GM19193 (cell line): ENCODE measurements around the gene SLX4.

Experiments used
- POLR2A ChIP-seq: IDR thresholded peaks from 4 replicates; pipeline ENCODE4 v1.6.1; 2011; ENCODE audit not compliant: insufficient read depth, insufficient read length; ENCODE audit errors: extremely low read depth

Gene SLX4

DNA sequence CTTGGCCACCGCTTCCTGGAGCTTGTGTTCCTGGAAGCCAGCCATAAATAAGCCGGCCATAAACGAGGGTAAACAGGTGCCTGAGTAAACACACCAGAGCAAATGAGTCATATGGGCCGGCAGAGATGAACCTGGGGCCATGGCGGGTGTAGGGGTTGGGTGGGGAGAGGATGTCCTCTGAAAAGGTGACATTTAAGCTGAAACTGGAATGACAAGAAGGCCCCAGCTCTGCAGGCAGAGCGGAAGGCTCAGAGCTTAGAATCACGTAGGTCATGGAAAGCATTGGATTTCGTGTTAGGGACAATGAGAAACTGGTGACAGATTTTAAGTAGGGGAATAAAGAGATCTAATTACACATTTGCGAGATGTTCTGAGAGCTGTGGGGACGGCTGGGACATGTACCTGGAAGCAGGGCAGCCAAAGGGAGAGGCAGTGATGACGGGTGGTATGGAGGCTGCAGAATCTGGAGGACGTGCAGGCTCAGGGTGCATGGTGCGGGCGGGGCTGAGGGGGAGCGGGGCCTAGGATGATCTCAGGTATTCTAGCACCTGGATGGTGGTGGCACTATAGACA lies 35.0 kb upstream of the SLX4 start:
- no peak for TF ChIP-seq POLR2A

DNA sequence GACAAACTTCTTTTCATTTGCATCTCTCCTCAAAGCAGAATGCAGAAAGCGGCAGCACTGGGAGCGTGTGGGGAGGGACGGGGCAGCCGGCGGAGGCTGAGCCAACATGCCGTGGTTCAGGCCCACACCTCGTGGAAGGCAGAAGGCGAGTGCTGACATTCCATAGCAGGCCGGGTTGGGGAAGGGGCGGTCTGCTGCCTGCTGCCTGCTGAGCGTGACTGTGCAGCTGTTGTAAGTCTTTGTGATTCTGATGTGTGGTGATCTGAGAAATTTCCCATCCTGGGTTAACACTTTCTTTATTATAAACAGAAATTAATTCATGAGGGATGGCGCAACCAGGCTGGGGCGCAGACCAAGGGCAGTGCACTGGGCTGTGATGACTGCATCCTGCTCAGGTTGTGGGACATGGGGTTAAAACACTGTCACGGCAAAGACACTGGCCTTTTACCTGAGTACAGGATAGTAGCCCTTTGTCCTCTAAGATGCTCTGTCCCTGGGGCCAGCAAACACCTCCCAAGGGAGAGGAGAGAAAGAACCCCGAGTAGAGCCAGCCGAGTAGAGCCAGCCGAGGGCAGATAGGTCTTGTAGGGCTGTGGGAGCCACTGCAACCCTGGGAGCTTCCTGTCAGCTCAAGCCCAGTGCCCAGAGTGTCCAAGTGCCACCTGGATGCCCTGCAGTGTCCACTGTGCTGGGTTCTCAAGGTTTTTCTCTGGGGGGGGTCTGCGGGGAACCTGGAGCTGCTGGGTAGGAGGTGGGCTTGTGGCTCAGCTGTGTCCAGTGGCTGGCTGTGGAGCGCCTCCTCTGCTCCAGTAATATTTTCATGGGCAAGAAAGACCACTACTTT lies 34.3 kb upstream of the SLX4 start:
- TF ChIP-seq POLR2A = no peak

DNA sequence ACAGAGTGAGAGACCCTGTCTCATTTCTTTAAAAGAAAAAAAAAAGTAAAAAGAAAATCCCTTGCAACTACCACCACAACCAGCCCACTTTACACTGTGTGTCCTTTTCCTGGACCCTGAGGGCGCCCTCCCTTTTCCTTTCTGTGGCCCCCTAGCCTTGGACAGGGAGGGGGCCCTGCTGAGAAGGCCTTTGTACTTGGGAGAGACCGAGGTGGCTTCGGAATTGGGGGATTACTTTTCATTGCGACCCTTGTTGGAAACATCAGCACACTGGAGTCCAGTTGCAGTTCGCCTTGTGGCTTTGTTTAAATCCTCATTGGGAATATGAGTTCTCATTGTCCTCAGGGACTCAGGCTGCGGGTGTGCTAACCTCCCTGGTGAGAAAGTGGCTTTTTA lies 33.7 kb upstream of the SLX4 start:
- TF ChIP-seq POLR2A = no peak

DNA sequence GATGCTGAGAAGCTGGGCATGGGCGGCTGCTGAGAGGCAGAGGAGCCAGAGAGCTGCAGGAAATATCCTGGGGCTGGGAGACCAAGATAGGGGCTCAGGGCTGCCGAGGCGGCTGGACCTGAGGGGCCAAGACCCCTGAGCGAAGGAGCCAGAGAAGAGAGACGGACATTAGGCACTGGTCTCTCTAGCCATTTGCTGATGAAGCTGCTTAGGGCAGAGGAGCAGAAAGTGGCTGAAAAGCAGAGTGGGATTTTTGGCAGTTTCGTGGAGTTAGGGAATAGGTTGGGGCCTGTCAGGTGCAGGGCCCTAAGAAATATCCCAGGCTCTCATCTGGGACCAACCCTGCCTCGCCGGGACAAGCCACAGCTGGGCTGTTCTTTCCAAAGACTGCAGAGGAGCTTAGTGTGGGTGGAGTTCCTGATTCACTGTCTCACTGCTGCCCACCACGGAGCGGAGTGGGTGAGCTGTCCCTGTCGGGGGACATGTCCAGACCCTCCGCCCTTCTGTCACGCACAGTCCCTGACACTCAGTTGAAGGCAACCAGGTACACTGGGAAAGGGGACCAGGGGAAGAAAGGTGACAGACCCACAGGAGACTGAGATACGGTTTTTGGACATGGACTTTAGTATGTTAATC lies 31.8 kb upstream of the SLX4 start:
- no peak for TF ChIP-seq POLR2A

DNA sequence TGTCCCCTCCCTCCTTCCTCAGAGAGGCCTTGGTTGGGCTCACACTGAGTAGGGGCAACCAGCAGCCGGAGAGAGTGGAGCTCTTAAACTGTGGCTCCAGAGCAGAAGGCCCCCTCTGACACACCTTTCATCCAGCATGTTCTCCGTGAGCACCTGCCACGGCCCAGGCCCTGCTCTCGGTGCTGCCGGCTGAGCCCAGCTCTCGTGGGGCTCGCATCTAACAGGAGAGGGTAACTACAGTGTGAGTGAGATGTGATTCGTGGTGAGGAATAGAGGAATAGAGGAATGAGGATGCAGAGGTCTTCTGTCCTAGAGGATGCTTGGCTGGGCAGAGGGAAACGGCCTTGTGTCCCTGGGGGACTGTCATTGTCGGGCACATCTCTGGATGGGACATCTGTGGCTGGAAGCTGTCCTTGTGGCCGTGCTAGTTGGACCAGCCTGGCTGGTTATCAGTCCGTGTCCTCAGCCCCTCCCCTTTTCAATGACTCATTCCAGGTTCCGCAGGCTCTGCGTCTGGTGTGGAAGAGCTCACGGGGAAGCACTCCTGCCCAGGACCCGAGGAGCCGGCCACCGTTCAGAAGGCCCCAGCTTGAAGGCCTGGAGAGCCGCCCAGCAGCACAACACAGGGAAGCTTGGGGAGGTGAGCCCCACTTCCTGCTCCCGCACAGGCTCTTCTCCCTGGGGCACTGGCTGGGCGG lies 31.1 kb upstream of the SLX4 start:
- TF ChIP-seq POLR2A = no peak

DNA sequence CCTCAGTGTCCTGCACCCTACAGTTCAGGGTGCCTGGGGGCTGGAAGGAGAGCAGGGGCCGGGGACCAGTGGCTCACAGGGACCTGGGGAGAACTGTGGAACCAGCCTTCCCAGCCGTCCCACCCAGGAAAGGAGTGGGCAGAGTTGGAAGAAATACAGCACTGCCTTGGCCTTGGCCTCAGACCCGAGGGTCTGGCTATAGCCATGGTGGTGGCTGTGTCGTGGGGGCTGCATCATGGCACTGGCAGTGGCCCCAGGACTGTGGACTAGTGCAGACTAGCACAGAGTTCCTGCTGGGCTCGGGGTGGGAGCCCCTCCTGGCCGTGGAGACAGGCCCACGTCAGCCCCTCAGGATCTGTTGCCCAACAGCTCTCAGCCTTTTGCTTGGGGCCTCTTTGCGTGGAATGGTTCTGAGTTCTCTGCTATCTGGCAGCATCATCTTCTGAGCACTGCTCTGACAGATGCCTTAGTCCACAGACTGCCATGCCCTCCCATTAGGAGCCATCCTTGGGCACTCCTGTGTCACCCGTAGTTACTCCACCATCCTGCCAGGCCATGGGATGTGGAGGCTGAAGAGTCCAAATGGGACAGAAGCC lies 30.5 kb upstream of the SLX4 start:
- no peak for TF ChIP-seq POLR2A

DNA sequence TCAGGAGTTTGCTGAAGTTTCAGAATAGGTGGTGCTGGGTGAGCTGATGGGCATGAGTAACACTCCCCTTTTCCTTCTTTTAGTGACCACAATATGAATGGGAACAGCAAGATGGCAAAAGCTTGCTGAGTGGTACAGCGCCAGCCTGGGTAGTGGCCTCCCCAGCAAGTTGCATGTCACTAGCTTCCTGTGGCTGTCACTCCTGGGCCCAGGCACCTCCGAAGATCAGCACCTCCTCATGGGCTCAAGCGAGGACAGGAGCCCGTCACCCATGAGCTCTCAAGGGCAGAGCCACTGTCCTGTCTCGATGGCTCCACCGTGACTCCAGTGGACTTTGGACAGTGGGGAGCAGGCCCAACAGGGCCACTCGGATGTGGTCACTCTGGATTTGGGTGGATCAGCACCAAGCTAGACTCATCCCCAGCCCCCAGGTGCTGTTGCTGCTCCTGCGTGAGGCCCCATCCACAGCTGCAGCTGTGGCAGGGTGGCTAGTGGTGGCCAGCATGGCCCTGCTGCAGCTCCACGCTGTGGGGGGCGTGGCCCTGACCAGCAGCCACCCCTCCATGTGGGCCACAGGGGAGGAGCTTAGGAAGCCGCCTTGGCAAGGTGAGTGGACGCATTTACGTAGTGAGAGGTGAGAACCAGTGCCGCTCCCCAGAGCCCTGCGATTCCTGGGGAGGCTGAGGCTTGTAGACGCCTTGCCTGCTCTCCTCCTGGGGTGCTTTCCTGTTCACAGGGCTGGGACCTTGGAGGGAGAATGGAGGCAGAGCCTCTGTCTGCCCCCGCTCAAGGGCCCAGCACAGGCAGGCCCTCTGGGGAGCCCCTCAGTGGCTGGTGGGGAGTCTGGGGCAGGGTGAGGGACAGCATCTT lies 29.5 kb upstream of the SLX4 start:
- no peak for TF ChIP-seq POLR2A

DNA sequence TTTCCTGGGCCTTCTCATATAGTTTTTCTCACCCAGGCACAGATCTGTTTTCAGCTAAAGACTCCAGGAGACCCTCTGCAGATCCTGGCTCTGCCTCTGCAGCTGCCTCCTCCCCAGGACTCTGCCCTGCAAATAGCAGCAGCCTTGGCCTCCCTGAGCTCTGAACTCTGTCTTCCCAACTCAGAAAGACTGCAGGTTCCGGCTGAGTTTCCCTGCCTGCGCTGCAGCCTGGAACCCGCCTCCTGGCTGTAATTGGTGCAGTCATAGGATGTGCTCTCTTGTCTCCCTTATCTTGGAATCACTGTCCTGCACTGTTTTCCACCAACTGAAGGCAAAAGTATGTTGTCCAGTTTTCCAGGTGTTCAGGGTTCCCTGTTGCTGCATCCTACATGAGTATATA lies 28.8 kb upstream of the SLX4 start:
- TF ChIP-seq POLR2A = no peak

DNA sequence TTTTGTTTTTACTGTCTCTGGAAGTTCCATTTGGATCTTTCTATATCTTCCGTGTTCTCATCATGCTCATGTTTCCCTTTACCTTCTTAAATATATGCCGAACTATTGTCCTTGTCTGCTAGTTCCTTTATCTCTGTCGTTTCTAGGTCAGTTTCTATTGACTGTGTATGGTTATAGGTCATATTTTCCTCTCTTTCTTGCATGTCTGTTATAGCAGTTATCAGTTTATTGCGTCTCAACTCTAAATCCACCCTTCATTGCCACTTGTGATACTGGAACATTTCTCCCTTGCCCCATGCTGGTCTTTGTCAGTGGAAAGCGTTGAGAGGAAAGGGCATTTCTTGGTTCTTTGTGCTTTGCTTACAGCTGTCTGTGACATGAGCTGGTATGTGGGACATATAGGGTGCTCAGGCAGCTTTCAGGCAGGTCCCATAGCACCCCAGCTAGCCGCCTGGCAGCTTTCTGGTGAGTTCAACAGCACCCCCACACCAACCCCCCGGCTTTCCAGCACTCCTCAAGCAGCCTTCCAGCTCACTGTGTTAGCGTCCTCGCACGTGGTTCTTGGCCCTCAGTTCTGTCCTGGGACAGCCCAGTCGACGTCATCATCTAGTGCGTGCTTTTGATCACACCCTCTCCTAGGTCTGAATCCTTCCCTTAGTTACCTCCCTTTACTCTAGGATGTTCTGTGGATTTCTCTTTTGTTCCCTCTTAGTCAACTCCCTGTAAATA lies 27.7 kb upstream of the SLX4 start:
- no peak for TF ChIP-seq POLR2A

DNA sequence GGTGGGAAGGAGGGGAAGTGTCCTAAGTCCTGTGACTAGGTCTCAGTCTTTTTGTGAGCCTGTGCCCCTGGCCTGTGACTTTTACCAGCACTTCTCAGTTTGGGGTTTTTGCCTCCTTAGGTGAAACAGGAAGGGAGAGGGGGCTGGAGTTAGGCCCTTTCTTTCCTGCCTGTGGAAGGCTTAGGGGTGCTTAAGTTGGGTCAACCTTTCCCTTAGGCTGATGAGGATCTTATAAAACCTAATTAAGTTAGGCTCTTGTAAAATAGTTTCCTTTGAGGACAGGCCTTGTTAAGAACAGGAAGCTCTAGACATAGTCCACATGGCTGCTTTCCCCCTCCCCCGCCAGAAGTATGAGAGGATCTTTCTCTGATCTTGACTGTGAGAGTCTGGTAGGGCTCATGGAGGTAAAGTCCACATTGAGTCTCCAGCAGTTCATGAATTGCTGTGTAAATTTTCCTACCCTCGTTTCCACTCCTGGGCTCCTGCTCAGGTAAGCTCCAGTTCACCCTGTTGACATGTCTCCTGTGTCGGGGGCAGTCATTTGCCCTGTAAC lies 26.0 kb upstream of the SLX4 start:
- TF ChIP-seq POLR2A = no peak

DNA sequence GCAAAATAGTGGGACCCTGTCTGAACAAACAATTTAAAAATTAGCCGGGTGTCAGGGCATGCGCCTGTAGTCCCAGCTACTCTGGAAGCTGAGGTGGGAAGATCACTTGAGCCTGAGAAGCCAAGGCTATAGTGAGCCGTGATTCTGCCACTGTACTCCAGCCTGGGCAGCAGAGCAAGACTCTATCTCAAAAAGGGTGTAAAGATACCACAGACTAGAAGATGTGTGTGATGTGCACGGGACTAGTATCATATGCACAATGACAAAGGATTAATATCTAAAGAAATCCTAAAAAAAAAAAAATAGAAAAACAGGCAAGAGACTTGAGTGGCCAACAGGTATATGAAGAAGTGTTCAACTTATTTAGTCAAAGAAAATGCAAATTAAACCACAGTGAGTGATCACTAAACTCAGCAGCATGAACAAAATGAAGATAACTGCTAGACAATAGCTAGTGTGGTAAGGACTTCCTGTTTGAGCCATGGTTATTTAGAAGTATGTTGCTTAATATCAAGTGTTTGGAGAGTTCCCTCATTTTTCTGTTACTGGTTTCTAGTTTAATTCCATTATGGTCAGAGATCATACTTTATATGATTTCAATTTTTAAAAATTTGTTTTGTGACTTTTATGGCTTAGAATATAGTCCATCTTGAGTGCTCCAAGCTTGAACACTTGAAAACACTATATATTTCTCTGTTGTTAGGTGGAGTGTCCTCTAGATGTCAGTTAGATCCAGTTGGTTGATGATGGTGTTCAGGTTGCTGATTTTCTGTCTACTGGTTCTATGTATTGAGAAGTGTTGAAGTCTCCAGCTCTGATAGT lies 14.7 kb upstream of the SLX4 start:
- TF ChIP-seq POLR2A = no peak

DNA sequence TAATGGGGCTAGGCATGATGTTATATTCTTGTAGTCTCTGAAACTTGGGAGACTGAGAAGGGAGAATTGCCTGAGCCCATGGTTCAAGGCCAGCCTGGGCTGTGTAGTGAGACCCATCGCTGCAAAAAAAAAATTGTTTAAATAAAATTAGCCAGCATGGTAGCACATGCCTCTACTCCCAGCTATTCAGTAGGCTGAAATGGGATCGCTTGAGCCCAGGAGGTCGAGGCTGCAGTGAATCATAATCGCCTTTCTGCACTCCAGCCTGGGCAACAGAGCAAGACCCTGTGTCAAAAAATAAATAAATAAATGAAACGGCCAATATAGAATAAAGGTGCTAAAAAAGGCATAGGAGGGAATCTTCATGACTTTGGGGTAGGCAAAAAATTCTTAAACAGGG lies 13.9 kb upstream of the SLX4 start:
- TF ChIP-seq POLR2A = no peak
